Right cardiac atrium (tissue), 5 donors: ENCODE data around the gene ACAP1. TPM values are rescaled to one million over a fixed set of nuclear protein-coding genes. Genes with fewer than 3 reads are reported as not detected.

ENCODE experiments used
- ATAC-seq, 2 donors: fragments of 200-7000 bp; cut with Tn5 transposase; one replicate each; pipeline versions ENCODE4 v1.8.0 to v1.9.1; 2020; ENCODE audit warnings: moderate library complexity in 2 of 2, mild to moderate bottlenecking in 1 of 2
- DNase-seq, 3 donors: peaks; one replicate each; pipeline ENCODE4 v3.0.0-alpha.2; 2020
- H3K27ac ChIP-seq: one replicate; pipeline ENCODE4 v1.5.1; 2013; ENCODE audit warnings: mild to moderate bottlenecking, low read length, control low read depth, moderate library complexity
- H3K27me3 ChIP-seq: one replicate; pipeline ENCODE4 v1.6.1; 2013; ENCODE audit not compliant: control insufficient read depth, insufficient read depth
- H3K4me1 ChIP-seq: one replicate; pipeline ENCODE4 v1.6.1; 2013; ENCODE audit warnings: low read length; ENCODE audit not compliant: control insufficient read depth, insufficient read depth
- H3K4me3 ChIP-seq: one replicate; pipeline ENCODE4 v1.5.1; 2013; ENCODE audit warnings: low read length, control low read depth
- H3K9me3 ChIP-seq: one replicate; pipeline ENCODE4 v1.6.1; 2013; ENCODE audit warnings: low read length; ENCODE audit not compliant: control insufficient read depth
- WGBS: extraction: QIAGEN DNeasy Blood & Tissue Kit; methylation state at CpG from one replicate; pipeline ENCODE4 v1.1.7; 2013; 5-methylcytosine and 5-hydroxymethylcytosine counted together
- intact Hi-C, 4 donors: fragments of 100-400 bp; cut with DNase I; formaldehyde crosslinking; loops; one replicate each; pipeline versions ENCODE4 v1.11.0 to v1.14.0; 2022 to 2023
- long read RNA-seq, 4 donors: library from polyadenylated mRNA; unstranded; transcript quantifications; one replicate each; pipeline ENCODE4 v2.0.0, GENCODE V29; 2020 to 2021
- polyA plus RNA-seq: library from polyadenylated mRNA; stranded (reverse); fragments of 200-250 nt; gene quantifications from one replicate; pipeline ENCODE4 v1.2.3, GENCODE V29; 2013
- total RNA-seq, 4 donors: library from RNA; stranded (reverse); fragmentation: NEBNext Ultra II Directional; extraction: Animal tissue kit (Norgen Biotek cat#: 25700); gene quantifications; one replicate each; pipeline ENCODE4 v1.2.1, GENCODE V29; 2021
- donor health status: healthy with polysubstance abuse.
- donor health status: DM: no; HTN: yes; CAD: no.
- donor health status: DM: no; HTN: no; CAD: no.
- donor health status: DM: no; HTN: yes; CAD: no; lungs with severe emphysema.
- donor health status: DM: yes; HTN: yes; CAD: no.

ACAP1 gene
- total RNA-seq: 10 to 100 TPM; 15.0 to 26.4 (median 20.8) TPM
- 8.8 TPM for polyA plus RNA-seq
- long read RNA-seq, donor 1, partial matches to known transcripts: 4 of 12 reads
- long read RNA-seq, donor 1, other reads (novel, unspliced or antisense): 5 of 12 reads
- long read RNA-seq, donor 2, partial matches to known transcripts: 0 of 4 reads
- long read RNA-seq, donor 2, other reads (novel, unspliced or antisense): 3 of 4 reads
- long read RNA-seq, donor 3, full-length matches to known transcripts: 3 of 8 reads
- long read RNA-seq, donor 3, partial matches to known transcripts: 2 of 8 reads
- long read RNA-seq, donor 3, other reads (novel, unspliced or antisense): 3 of 8 reads
- long read RNA-seq, donor 4, full-length matches to known transcripts: 1 of 2 reads
- long read RNA-seq, donor 4, partial matches to known transcripts: 1 of 2 reads
- long read RNA-seq, donor 4, other reads (novel, unspliced or antisense): 0 of 2 reads

- Histone ChIP-seq H3K27ac (no peak within 1 kb of the TSS), H3K9me3 (no peaks in the 10 kb centered on the region), H3K27me3 (no peaks in the 10 kb centered on the region), H3K4me1 (no peaks in the 10 kb centered on the region), H3K4me3 (no peak within 1 kb of the TSS)
- intact Hi-C loops: no loop called here
- WGBS: 47% methylated on average over 17 of the region's 17 CpGs
- ATAC-seq (peak; percentile 33 to 54), DNase-seq (peak in 2 of 3 donors; percentile 75 to 83)
Measured at GRCh38 chr17:7336240-7337175, at the start of gene ACAP1. ACAP1 (plus strand) TSS chr17:7336529; CDS start chr17:7336735, 206 bp downstream.

DNA sequence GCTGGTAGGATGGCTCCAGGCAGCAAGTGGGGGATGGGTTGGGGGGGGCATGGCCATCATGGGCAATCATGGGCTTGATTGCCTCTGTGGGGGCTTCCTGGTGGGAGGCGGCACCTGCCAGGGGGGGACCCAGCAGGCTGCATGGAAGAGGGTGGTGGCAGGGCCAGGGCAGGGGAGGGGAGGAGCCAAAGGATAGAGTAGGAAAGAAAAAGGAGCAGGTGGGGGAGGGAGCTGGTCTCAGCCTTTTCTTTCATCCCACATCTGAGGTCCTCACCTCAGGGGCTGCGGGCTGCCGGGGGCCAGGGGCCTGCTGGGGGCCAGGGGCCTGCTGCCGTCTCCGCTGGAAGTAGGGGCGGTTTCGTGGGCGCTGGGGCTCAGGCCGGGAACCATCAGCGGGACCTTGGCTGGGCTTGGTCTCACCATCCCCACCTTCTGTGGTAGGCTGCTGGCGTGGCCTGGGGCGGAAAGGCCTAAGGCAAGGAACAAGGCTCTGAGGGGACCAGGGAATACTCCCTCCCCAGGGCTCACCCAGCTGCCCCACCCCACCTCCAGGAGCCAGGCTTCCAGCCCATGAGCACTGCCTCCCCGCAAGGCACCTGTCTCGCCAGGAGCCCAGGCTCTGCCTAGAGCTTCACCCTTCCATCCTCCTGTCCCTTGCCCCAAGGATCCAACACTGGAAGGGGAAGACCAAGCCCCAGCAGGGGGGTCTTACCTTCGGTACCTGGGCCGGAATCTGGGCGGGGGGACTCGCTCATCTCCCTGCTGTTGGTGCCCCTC lies 46.9 kb upstream of the ACAP1 start:
- Histone ChIP-seq H3K4me1 (peaks cover 4% of the 10 kb centered on the region), H3K27me3 (no peaks in the 10 kb centered on the region), H3K4me3 (no peak overlapping the region), H3K27ac (no peak overlapping the region), H3K9me3 (no peaks in the 10 kb centered on the region)
- intact Hi-C loops: loop anchor here in 2 of 4 donors (10.0 kb wide), 1 partner anchor 55 kb away; no protein-coding TSS in a partner anchor
- DNase-seq (peak in 1 of 3 donors; percentile 64), ATAC-seq (peak; percentile 16 to 18)
- WGBS: 78% methylated on average over 18 of the region's 18 CpGs

- 86% methylated on average over 19 of the region's 19 CpGs for WGBS
- intact Hi-C loops: loop anchor here in 1 of 4 donors (10.0 kb wide), 1 partner anchor 55 kb away; no protein-coding TSS in a partner anchor
- ATAC-seq (peak in 1 of 2 donors; percentile 1), DNase-seq (no peak)
- H3K9me3 ChIP-seq: no peaks in the 10 kb centered on the region
- peaks cover 4% of the 10 kb centered on the region for H3K4me1 ChIP-seq
- H3K27me3 ChIP-seq: no peaks in the 10 kb centered on the region
- no peak overlapping the region for H3K27ac ChIP-seq
- H3K4me3 ChIP-seq: no peak overlapping the region
Measured at GRCh38 chr17:7290166-7290565, 46.2 kb upstream of the ACAP1 start.

DNA sequence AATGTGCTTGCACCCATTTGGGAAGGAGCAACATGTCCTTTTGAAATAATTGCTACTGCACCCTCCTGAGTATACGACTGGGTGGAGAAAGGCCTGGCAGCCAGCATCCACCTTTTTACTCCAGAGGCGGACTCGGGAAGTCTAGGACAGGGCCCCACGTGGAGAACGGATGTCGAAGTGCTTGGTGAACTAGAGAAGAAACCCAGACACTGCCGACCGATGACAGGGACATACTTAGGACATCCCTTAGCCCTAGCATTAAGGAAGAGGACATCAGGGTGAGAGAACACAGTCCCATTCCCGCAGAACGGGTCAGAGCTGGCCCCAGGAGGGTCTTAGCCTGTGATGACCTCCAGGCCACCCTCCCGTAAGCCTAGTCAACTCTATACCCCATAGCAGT lies 45.6 kb upstream of the ACAP1 start:
- Histone ChIP-seq H3K9me3 (no peaks in the 10 kb centered on the region), H3K4me3 (no peak overlapping the region), H3K27ac (peak overlapping the region; percentile 30), H3K4me1 (peaks cover 6% of the 10 kb centered on the region), H3K27me3 (no peaks in the 10 kb centered on the region)
- 57% methylated on average over 11 of the region's 11 CpGs for WGBS
- DNase-seq (no peak), ATAC-seq (peak in 1 of 2 donors; percentile 3)
- intact Hi-C loops: loop anchor here in 1 of 4 donors (10.0 kb wide), 1 partner anchor 54 kb away; no protein-coding TSS in a partner anchor

DNA sequence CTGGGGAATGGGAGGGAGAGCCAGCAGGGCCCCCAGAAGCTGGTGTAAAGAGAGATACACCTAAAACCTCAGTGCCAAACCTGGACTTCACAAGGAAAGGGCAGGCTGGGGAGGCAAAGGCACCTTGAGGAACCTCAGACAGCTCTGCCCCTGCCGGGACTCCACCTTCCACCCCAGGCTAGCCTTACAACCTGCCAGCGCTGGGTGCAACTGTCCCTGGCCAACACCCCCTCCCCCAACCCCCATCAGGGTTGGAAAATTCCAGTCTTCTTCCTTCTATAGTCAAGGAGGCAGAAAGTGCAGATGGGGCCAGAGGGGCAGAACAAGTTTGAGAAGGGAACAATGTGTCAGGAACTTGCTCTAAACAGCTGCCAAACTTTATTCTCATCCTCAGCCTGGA lies 44.1 kb upstream of the ACAP1 start:
- Histone ChIP-seq H3K4me1 (peaks cover 12% of the 10 kb centered on the region), H3K9me3 (no peaks in the 10 kb centered on the region), H3K27ac (no peak overlapping the region), H3K27me3 (no peaks in the 10 kb centered on the region), H3K4me3 (no peak overlapping the region)
- 87% methylated on average over 2 of the region's 2 CpGs for WGBS
- DNase-seq: no peak
- no peak for ATAC-seq
- intact Hi-C loops: loop anchor here in 1 of 4 donors (10.0 kb wide), 1 partner anchor 53 kb away; no protein-coding TSS in a partner anchor

DNA sequence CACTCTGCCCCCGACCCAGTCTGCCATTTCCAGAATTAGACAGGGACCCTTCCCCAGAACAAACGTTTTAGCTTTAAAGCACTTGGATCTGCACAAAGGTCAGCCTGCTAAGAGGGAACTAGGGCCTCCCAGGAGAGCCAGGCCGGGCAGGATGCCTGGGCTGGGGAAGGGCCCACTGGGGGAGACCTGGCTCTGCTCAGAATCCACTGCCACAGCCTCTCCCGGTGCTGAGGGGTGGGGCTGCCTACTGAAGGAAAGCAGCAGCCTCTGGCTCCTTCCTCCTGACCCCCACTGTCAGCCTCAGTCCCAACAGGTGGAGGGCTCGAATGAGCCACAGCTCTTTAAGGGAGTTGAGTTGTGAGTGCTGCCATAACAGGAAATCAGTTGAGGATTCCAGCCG lies 43.6 kb upstream of the ACAP1 start:
- ATAC-seq (no peak), DNase-seq (peak in 1 of 3 donors; percentile 79)
- Histone ChIP-seq H3K9me3 (no peaks in the 10 kb centered on the region), H3K4me3 (no peak overlapping the region), H3K4me1 (peaks cover 12% of the 10 kb centered on the region), H3K27me3 (no peaks in the 10 kb centered on the region), H3K27ac (no peak overlapping the region)
- intact Hi-C loops: loop anchor here in 1 of 4 donors (10.0 kb wide), 1 partner anchor 52 kb away; no protein-coding TSS in a partner anchor
- WGBS: 20% methylated on average over 6 of the region's 6 CpGs

DNA sequence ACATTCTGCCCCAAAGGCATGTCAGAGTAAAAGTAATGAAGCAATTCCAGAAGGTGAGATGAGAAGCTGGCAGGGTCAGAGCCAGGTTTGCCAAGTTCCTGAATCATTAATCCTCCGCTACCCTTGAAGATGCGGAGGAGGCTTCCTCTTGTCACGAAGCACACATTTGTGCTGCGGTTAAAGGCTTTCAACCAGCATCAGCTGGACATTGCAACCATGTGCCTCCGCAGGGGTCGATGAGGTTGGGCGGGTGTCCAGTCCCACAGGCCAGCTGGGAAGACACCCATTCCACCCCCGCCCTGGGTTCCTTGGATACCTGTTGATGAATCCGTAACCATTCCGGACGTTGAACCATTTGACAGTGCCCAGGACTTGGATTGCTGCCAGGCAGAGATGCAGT lies 43.2 kb upstream of the ACAP1 start:
- peak in 2 of 3 donors; percentile 41 to 57 for DNase-seq
- WGBS: 72% methylated on average over 11 of the region's 11 CpGs
- H3K4me1 ChIP-seq: peaks cover 12% of the 10 kb centered on the region
- H3K27ac ChIP-seq: no peak overlapping the region
- H3K9me3 ChIP-seq: no peaks in the 10 kb centered on the region
- ATAC-seq: no peak
- H3K27me3 ChIP-seq: no peaks in the 10 kb centered on the region
- no peak overlapping the region for H3K4me3 ChIP-seq
- intact Hi-C loops: loop anchor here in 1 of 4 donors (10.0 kb wide), 1 partner anchor 52 kb away; no protein-coding TSS in a partner anchor

GRCh38 chr17:7293816-7294613 lies 42.3 kb upstream of the ACAP1 start:
- DNase-seq (peak in 2 of 3 donors; percentile 54 to 78), ATAC-seq (no peak)
- Histone ChIP-seq H3K27ac (no peak overlapping the region), H3K9me3 (no peaks in the 10 kb centered on the region), H3K4me1 (peaks cover 12% of the 10 kb centered on the region), H3K4me3 (peak overlapping the region; percentile 34), H3K27me3 (no peaks in the 10 kb centered on the region)
- 6% methylated on average over 74 of the region's 75 CpGs for WGBS
- intact Hi-C loops: loop anchor here in 1 of 4 donors (10.0 kb wide), 1 partner anchor 51 kb away; no protein-coding TSS in a partner anchor

- H3K27me3 ChIP-seq: no peaks in the 10 kb centered on the region
- ATAC-seq (peak; percentile 39 to 49), DNase-seq (peak; percentile 65 to 90 (median 83))
- intact Hi-C loops: loop anchor here in 1 of 4 donors (10.0 kb wide), 1 partner anchor 50 kb away; no protein-coding TSS in a partner anchor
- H3K4me1 ChIP-seq: peaks cover 12% of the 10 kb centered on the region
- H3K27ac ChIP-seq: no peak within 1 kb of the TSS
- no peaks in the 10 kb centered on the region for H3K9me3 ChIP-seq
- H3K4me3 ChIP-seq: peak within 1 kb of the TSS; percentile 34
- WGBS: 3% methylated on average over 57 of the region's 57 CpGs
Measured at GRCh38 chr17:7294614-7295153, 41.6 kb upstream of the ACAP1 start, which contains the start of gene YBX2. YBX2 (minus strand) TSS chr17:7294639; CDS start chr17:7294500, 139 bp downstream.
